Spleen (tissue), 11 donors: ENCODE data around the gene FOXJ1. TPM values are rescaled to one million over a fixed set of nuclear protein-coding genes. Genes with fewer than 3 reads are reported as not detected.

ENCODE experiments used
- DNase-seq: peaks from one replicate; pipeline ENCODE4 v3.0.0-alpha.2; 2020
- H3K27ac ChIP-seq, 8 donors: fragments of 200-600 bp; sonication (generic) in 7 of 8; 1 replicate in 4 of 8; 2 replicates in 4 of 8; pipeline versions ENCODE4 v1.5.0 to v1.8.0; 2016 to 2021; ENCODE audit warnings: inconsistent platforms in 4 of 8, mild to moderate bottlenecking in 4 of 8, moderate library complexity in 1 of 8
- H3K27me3 ChIP-seq, 7 donors: fragments of 200-600 bp; sonication (generic) in 6 of 7; replicated peaks in 1 of 7; 1 replicate in 4 of 7; 2 replicates in 3 of 7; pipeline versions ENCODE4 v1.5.0 to v1.8.0; 2016 to 2021; ENCODE audit warnings: inconsistent platforms in 3 of 7, mild to moderate bottlenecking in 1 of 7
- H3K36me3 ChIP-seq, 6 donors: fragments of 200-600 bp; sonication (generic) in 5 of 6; 1 replicate in 4 of 6; 2 replicates in 2 of 6; pipeline versions ENCODE4 v1.5.0 to v1.8.0; 2016 to 2021; ENCODE audit warnings: inconsistent platforms in 2 of 6
- H3K4me1 ChIP-seq, 6 donors: fragments of 200-600 bp; sonication (generic) in 5 of 6; 1 replicate in 3 of 6; 2 replicates in 3 of 6; pipeline versions ENCODE4 v1.5.0 to v1.8.0; 2016 to 2021; ENCODE audit warnings: inconsistent platforms in 3 of 6
- H3K4me3 ChIP-seq, 8 donors: fragments of 200-600 bp; sonication (generic) in 7 of 8; 1 replicate in 4 of 8; 2 replicates in 4 of 8; pipeline versions ENCODE4 v1.5.0 to v1.8.0; 2016 to 2021; ENCODE audit warnings: inconsistent platforms in 4 of 8, mild to moderate bottlenecking in 4 of 8, moderate library complexity in 2 of 8
- H3K9me3 ChIP-seq, 8 donors: fragments of 200-600 bp; sonication (generic) in 7 of 8; 1 replicate in 4 of 8; 2 replicates in 4 of 8; pipeline versions ENCODE4 v1.5.0 to v1.8.0; 2016 to 2021; ENCODE audit warnings: inconsistent platforms in 4 of 8
- CTCF ChIP-seq, 11 experiments: fragments of 200-600 bp in 7 of 11; fragments of 450-650 bp in 4 of 11; sonication (generic) in 4 of 11; IDR thresholded peaks in 8 of 11; conservative IDR thresholded peaks in 3 of 11; 1 replicate in 7 of 11; 2 replicates in 4 of 11; pipeline versions ENCODE4 v1.4.0 to v1.8.0; 2016 to 2021; ENCODE audit warnings: antibody characterized with exemption in 11 of 11, inconsistent platforms in 4 of 11, mild to moderate bottlenecking in 1 of 11
- POLR2A ChIP-seq, 3 donors: fragments of 450-650 bp; IDR thresholded peaks; one replicate each; pipeline ENCODE4 v1.5.1; 2017; ENCODE audit warnings: antibody characterized with exemption in 3 of 3, mild to moderate bottlenecking in 1 of 3
- POLR2AphosphoS5 ChIP-seq, 3 donors: sonication (generic); formaldehyde crosslinking; IDR thresholded peaks; one replicate each; pipeline ENCODE4 v1.5.1; 2017; ENCODE audit warnings: antibody characterized with exemption in 3 of 3
- WGBS, 5 donors: extraction: QIAGEN DNeasy Blood & Tissue Kit in 3 of 5; methylation state at CpG; one replicate each; pipeline versions ENCODE4 v1.1.5 to v1.1.7; 2013 to 2018; 5-methylcytosine and 5-hydroxymethylcytosine counted together
- intact Hi-C: fragments of 100-400 bp; cut with DNase I; formaldehyde crosslinking; loops from one replicate; pipeline ENCODE4 v1.15.0; 2023; ENCODE audit warnings: low total_unique reads
- polyA plus RNA-seq, 3 donors: library from polyadenylated mRNA; stranded (reverse); fragments of 200-250 nt; gene quantifications; one replicate each; pipeline ENCODE4 v1.2.1, GENCODE V29; 2013
- total RNA-seq, 7 donors: library from RNA; depleted of rRNA in 3 of 7; stranded (reverse); fragments of >200 nt in 3 of 7; fragmentation: NEBNext Ultra II Directional in 4 of 7; extraction: Animal tissue kit (Norgen Biotek cat#: 25700) in 4 of 7; gene quantifications; one replicate each; pipeline versions ENCODE4 v1.1.0 to v1.2.1, GENCODE V29; 2016 to 2021
- donor health status: healthy with polysubstance abuse.
- donor health status: DM: no; HTN: no; CAD: no; lungs with moderate emphysema.
- donor health status: DM: no; HTN: no; CAD: no.
- donor health status: Bipolar disorder and iron deficiency.
- donor health status: healthy.
- donor health status: DM: no; HTN: no; CAD: no.
- donor health status: DM: yes; HTN: yes; CAD: no.

Gene FOXJ1
- total and polyA plus RNA-seq, 10 donors: 0.05 to 0.13 TPM; not detected in 8

DNA sequence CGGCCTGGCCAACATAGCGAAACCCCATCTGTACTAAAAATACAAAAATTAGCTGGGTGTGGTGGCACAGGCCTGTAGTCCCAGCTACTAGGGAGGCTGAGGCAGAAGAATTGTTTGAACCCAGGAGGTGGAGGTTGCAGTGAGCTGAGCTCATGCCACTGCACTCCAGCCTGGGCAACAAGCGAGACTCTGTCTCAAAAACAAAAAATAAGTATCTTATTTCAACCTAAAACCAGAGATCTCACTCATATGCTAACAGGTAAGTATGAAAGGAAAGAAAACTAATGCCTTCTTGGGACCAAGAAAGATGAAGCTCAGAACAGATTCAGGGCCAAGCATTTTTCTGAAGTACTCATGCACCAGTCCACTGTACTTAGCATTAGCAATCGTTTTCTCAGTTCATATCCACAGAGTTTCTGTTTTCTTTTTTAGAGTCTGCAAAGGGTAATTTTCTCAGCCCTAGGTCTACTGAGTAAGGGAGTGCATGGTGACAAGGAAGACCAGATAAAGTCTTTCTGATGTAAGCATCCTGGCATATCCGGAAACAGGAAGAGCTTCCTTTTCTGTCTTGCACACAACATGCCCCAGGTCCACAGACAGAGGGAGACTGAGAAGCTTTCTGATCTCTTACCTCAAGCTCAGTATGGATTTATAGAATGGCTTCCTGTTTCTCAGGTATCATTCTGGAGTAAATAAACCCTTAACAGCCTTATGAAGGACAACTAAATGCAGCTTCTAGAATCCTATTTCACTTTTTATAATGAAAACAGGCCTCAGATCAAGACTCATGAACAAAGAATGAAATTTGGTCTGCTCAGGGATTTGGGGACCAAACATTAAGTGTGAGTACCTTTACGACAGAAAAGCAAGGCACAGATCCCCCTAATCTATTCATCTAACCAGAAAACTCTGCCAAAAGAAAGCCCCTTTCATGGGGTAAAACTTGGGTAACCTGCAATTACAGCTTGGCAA is 38.7 kb upstream of the FOXJ1 start:
- intact Hi-C loops: loop anchor here (5.0 to 10.0 kb wide), 2 partner anchors 55 to 57 kb away; no protein-coding TSS in a partner anchor
- peak overlapping the region; percentile 47 to 83 (median 56) for H3K27ac ChIP-seq

GRCh38 chr17:76178124-76178523 is 37.1 kb upstream of the FOXJ1 start:
- no peak overlapping the region for H3K4me3 ChIP-seq
- no peaks in the 10 kb centered on the region for H3K27me3 ChIP-seq
- DNase-seq: no peak
- peaks cover 6 to 37% (median 19%) of the 10 kb centered on the region in 6 donors for H3K4me1 ChIP-seq
- H3K36me3 ChIP-seq: no peaks in the 10 kb centered on the region
- WGBS, 5 donors: 79 to 90% (median 85%) methylated on average over 8 to 10 of the region's 10 CpGs
- no peaks in the 10 kb centered on the region for H3K9me3 ChIP-seq
- intact Hi-C loops: no loop called here
- peak overlapping the region in 2 of 8 donors; percentile 53 to 76 for H3K27ac ChIP-seq
- TF ChIP-seq POLR2AphosphoS5 (IDR thresholded peaks at IDR 0.05) (no peak), CTCF (IDR thresholded peaks at IDR 0.05 in 8 of 11, conservative IDR thresholded peaks at IDR 0.05 in 3 of 11) (no peak), POLR2A (IDR thresholded peaks at IDR 0.05) (no peak)

More for the DNA sequence above, 38.7 kb upstream of the FOXJ1 start:
- no peaks in the 10 kb centered on the region for H3K36me3 ChIP-seq
- H3K4me1 ChIP-seq: peaks cover 6 to 37% (median 19%) of the 10 kb centered on the region in 6 donors
- no peaks in the 10 kb centered on the region for H3K27me3 ChIP-seq
- no peak overlapping the region for H3K4me3 ChIP-seq
- WGBS, 5 donors: 72 to 79% (median 73%) methylated on average over 6 of the region's 6 CpGs
- TF ChIP-seq POLR2A (IDR thresholded peaks at IDR 0.05) (no peak), CTCF (IDR thresholded peaks at IDR 0.05 in 8 of 11, conservative IDR thresholded peaks at IDR 0.05 in 3 of 11) (peak in 8 of 11 experiments; percentile 12 to 49 (median 32)), POLR2AphosphoS5 (IDR thresholded peaks at IDR 0.05) (peak in 1 of 3 donors; percentile 46)
- no peak for DNase-seq
- H3K9me3 ChIP-seq: no peaks in the 10 kb centered on the region

- Histone ChIP-seq H3K27ac (peak overlapping the region in 1 of 8 donors; percentile 23), H3K27me3 (no peaks in the 10 kb centered on the region), H3K36me3 (no peaks in the 10 kb centered on the region), H3K9me3 (no peaks in the 10 kb centered on the region), H3K4me1 (peaks cover 5 to 28% (median 14%) of the 10 kb centered on the region in 6 donors), H3K4me3 (no peak overlapping the region)
- 91 to 95% (median 94%) methylated on average over 13 to 34 of the region's 34 CpGs for WGBS, 5 donors
- TF ChIP-seq POLR2A (IDR thresholded peaks at IDR 0.05): no peak
- no peak for DNase-seq
- intact Hi-C loops: no loop called here
Observed at GRCh38 chr17:76176701-76177574, 35.9 kb upstream of the FOXJ1 start.

- intact Hi-C loops: no loop called here
- H3K9me3 ChIP-seq: no peaks in the 10 kb centered on the region
- H3K4me3 ChIP-seq: no peak overlapping the region
- H3K27ac ChIP-seq: no peak overlapping the region
- no peaks in the 10 kb centered on the region for H3K27me3 ChIP-seq
- TF ChIP-seq POLR2A (IDR thresholded peaks at IDR 0.05) (no peak), CTCF (IDR thresholded peaks at IDR 0.05 in 8 of 11, conservative IDR thresholded peaks at IDR 0.05 in 3 of 11) (no peak), POLR2AphosphoS5 (IDR thresholded peaks at IDR 0.05) (no peak)
- WGBS, 5 donors: 75 to 85% (median 83%) methylated on average over 9 of the region's 9 CpGs
- DNase-seq: no peak
- H3K36me3 ChIP-seq: no peaks in the 10 kb centered on the region
- H3K4me1 ChIP-seq: peaks cover 0 to 4% (median 0%) of the 10 kb centered on the region in 6 donors
Observed at GRCh38 chr17:76174037-76174436, 33.0 kb upstream of the FOXJ1 start.
